HepG2 (cell line): ENCODE results near the gene TLK1. TPM values are rescaled to one million over a fixed set of nuclear protein-coding genes. Genes with fewer than 3 reads are reported as not detected.

Experiments used
- ATAC-seq: fragments of 200-7000 bp; cut with Tn5 transposase; 3 replicates; pipeline ENCODE4 v1.9.1; 2020; ENCODE audit warnings: mild to moderate bottlenecking, moderate library complexity
- BruUV-seq: library from RNA; stranded (reverse); fragments of 400-500 nt; replicated peaks from 2 replicates; lab custom pipeline; 2021; lab: Mats Ljungman, UMichigan
- CTCF ChIA-PET: fragments of 300-600 bp; formaldehyde crosslinking; extraction: SDS; loops from one replicate; lab custom pipeline; 2021; ENCODE audit warnings: low total read pairs, inconsistent platforms, low intra/inter-chr PET ratio; lab: Yijun Ruan, JAX
- POLR2A ChIA-PET: fragments of 350-600 bp; sonication (Branson Sonifier 250); formaldehyde crosslinking; loops from one replicate; lab custom pipeline; 2020; ENCODE audit warnings: antibody characterized with exemption, inconsistent platforms; lab: Yijun Ruan, JAX
- DNase-seq: peaks from one replicate; pipeline ENCODE4 v3.0.0-alpha.2; 2015; ENCODE audit warnings: low spot score
- FAIRE-seq: peaks from 3 replicates; lab custom pipeline; 2011; peaks lifted over from hg19 to GRCh38; lab: Jason Lieb, UNC
- H2AFZ ChIP-seq: one replicate; pipeline ENCODE4 v1.6.1; 2011; ENCODE audit warnings: low read length, inconsistent platforms
- H3K27ac ChIP-seq: fragments of 300-600 bp; 3 replicates; pipeline ENCODE4 v1.8.0; 2011; ENCODE audit warnings: mixed run types, mild to moderate bottlenecking, mixed read lengths, low read length, inconsistent platforms; ENCODE audit not compliant: insufficient read depth; ENCODE audit errors: extremely low read length
- H3K27me3 ChIP-seq, 2 experiments: fragments of 200-600 bp in 1 of 2; 2 replicates in 1 of 2; 3 replicates in 1 of 2; pipeline versions ENCODE4 v1.6.0 to v1.8.0; 2011; ENCODE audit warnings: low read length in 2 of 2, mild to moderate bottlenecking in 2 of 2, moderate library complexity in 2 of 2, inconsistent platforms in 1 of 2; ENCODE audit not compliant: insufficient read depth in 2 of 2, control insufficient read depth in 1 of 2
- H3K36me3 ChIP-seq, 2 experiments: fragments of 200-600 bp in 1 of 2; replicated peaks in 1 of 2; 2 replicates in 1 of 2; 3 replicates in 1 of 2; pipeline versions ENCODE4 v1.5.1 to v1.8.0; 2011; ENCODE audit warnings: low read length in 2 of 2, inconsistent platforms in 1 of 2; ENCODE audit not compliant: insufficient read depth in 2 of 2, control insufficient read depth in 1 of 2
- H3K4me1 ChIP-seq: 2 replicates; pipeline ENCODE4 v1.5.1; 2012; ENCODE audit warnings: low read length, inconsistent platforms; ENCODE audit not compliant: insufficient read depth
- H3K4me2 ChIP-seq: 2 replicates; pipeline ENCODE4 v1.6.0; 2011; ENCODE audit warnings: low read depth, low read length, inconsistent platforms
- H3K4me3 ChIP-seq, 3 experiments: fragments of 200-600 bp in 1 of 3; sonication (generic), shearing (Covaris generic) in 1 of 3; replicated peaks in 1 of 3; 2 replicates each; pipeline ENCODE4 v1.5.1; 2011 to 2016; ENCODE audit warnings: low read length in 3 of 3, inconsistent platforms in 2 of 3, low read depth in 2 of 3, mild to moderate bottlenecking in 2 of 3, control low read depth in 1 of 3, mixed read lengths in 1 of 3; ENCODE audit not compliant: insufficient read depth in 1 of 3
- H3K79me2 ChIP-seq: one replicate; pipeline ENCODE4 v1.6.1; 2011; ENCODE audit warnings: low read length, inconsistent platforms; ENCODE audit not compliant: insufficient read depth
- H3K9ac ChIP-seq: 2 replicates; pipeline ENCODE4 v1.6.0; 2011; ENCODE audit warnings: mild to moderate bottlenecking, low read depth, low read length, inconsistent platforms; ENCODE audit not compliant: insufficient read depth
- H3K9me3 ChIP-seq: 2 replicates; pipeline ENCODE4 v1.5.1; 2012; ENCODE audit warnings: mild to moderate bottlenecking, low read length
- H4K20me1 ChIP-seq: 2 replicates; pipeline ENCODE4 v1.6.0; 2011; ENCODE audit warnings: inconsistent platforms, mild to moderate bottlenecking, low read length, moderate library complexity; ENCODE audit not compliant: insufficient read depth
- ATF1 ChIP-seq: IDR thresholded peaks from 2 replicates; pipeline ENCODE4 v1.6.1; 2016; ENCODE audit warnings: mild to moderate bottlenecking, control low read depth
- CREB3 ChIP-seq: sonication (generic); formaldehyde crosslinking; IDR thresholded peaks from 2 replicates; pipeline ENCODE4 v1.5.0; 2020; ENCODE audit warnings: missing genetic modification reagents
- HCFC1 ChIP-seq: fragments of 150-350 bp; IDR thresholded peaks from 2 replicates; pipeline ENCODE4 v1.6.1; 2014; ENCODE audit warnings: low read depth, low read length
- NFYB ChIP-seq: sonication (generic); formaldehyde crosslinking; IDR thresholded peaks from 2 replicates; pipeline ENCODE4 v1.4.0; 2020; ENCODE audit warnings: missing genetic modification reagents
- NONO ChIP-seq, 2 experiments: fragments of 450-650 bp in 1 of 2; sonication (generic) in 1 of 2; formaldehyde crosslinking in 1 of 2; IDR thresholded peaks in 1 of 2; conservative IDR thresholded peaks in 1 of 2; 2 replicates each; pipeline versions ENCODE4 v1.6.1 to v1.8.0; 2017 to 2022; ENCODE audit warnings: mild to moderate bottlenecking in 1 of 2, missing genetic modification reagents in 1 of 2, moderate library complexity in 1 of 2
- NR2F6 ChIP-seq, 2 experiments: IDR thresholded peaks; 2 replicates each; pipeline ENCODE4 v1.6.1; 2016; ENCODE audit warnings: antibody characterized with exemption in 1 of 2, mild to moderate bottlenecking in 1 of 2
- PBX2 ChIP-seq: IDR thresholded peaks from 2 replicates; pipeline ENCODE4 v1.6.1; 2016; ENCODE audit warnings: control low read depth
- PTBP1 ChIP-seq: fragments of 200-400 bp; formaldehyde crosslinking; IDR thresholded peaks from 2 replicates; pipeline ENCODE4 v1.6.1; 2018; ENCODE audit warnings: low read length, low read depth; ENCODE audit not compliant: poor library complexity, severe bottlenecking
- SCMH1 ChIP-seq: sonication (generic); formaldehyde crosslinking; IDR thresholded peaks from 2 replicates; pipeline ENCODE4 v1.9.0; 2021; ENCODE audit warnings: missing genetic modification reagents, mild to moderate bottlenecking, borderline replicate concordance
- SSRP1 ChIP-seq: IDR thresholded peaks from 2 replicates; pipeline ENCODE4 v1.6.1; 2016; ENCODE audit warnings: control low read depth
- TCF7L2 ChIP-seq: IDR thresholded peaks from 2 replicates; pipeline ENCODE4 v1.6.1; 2011; ENCODE audit warnings: mild to moderate bottlenecking, low read depth, low read length, moderate library complexity
- ZMYM2 ChIP-seq: sonication (generic); formaldehyde crosslinking; IDR thresholded peaks from 2 replicates; pipeline ENCODE4 v1.8.0; 2022; ENCODE audit warnings: mild to moderate bottlenecking, missing genetic modification reagents
- ZNF326 ChIP-seq: sonication (generic); formaldehyde crosslinking; IDR thresholded peaks from 2 replicates; pipeline ENCODE4 v1.4.0; 2020; ENCODE audit warnings: missing genetic modification reagents, borderline replicate concordance
- ZNF510 ChIP-seq: sonication (generic); formaldehyde crosslinking; IDR thresholded peaks from 2 replicates; pipeline ENCODE4 v1.4.0; 2020; ENCODE audit warnings: low read depth, mild to moderate bottlenecking, missing genetic modification reagents
- ZNF562 ChIP-seq: sonication (generic); formaldehyde crosslinking; IDR thresholded peaks from 2 replicates; pipeline ENCODE4 v1.8.0; 2022; ENCODE audit warnings: missing genetic modification reagents, borderline replicate concordance
- ZNF891 ChIP-seq: sonication (generic); formaldehyde crosslinking; IDR thresholded peaks from 2 replicates; pipeline ENCODE4 v1.5.0; 2020; ENCODE audit warnings: mild to moderate bottlenecking, missing genetic modification reagents
- ZZZ3 ChIP-seq: sonication (generic); formaldehyde crosslinking; IDR thresholded peaks from 2 replicates; pipeline ENCODE4 v1.4.0; 2020; ENCODE audit warnings: missing genetic modification reagents, mild to moderate bottlenecking, borderline replicate concordance
- WGBS: methylation state at CpG from one replicate; pipeline ENCODE4 v1.1.6; 2017; ENCODE audit warnings: low lambda C conversion rate; 5-methylcytosine and 5-hydroxymethylcytosine counted together
- in situ Hi-C: cut with HindIII; loops from 2 replicates; pipeline ENCODE4 v1.10.0; 2017; ENCODE audit warnings: low pct_unique_long_range_greater_than_20kb; ENCODE audit not compliant: extremely low pct_ligation_motif_present
- intact Hi-C: fragments of 100-400 bp; cut with micrococcal nuclease; formaldehyde crosslinking; loops from one replicate; pipeline ENCODE4 v1.10.0; 2022; ENCODE audit not compliant: unreplicated experiment
- polyA plus RNA-seq, 8 experiments: library from polyadenylated mRNA; depleted of rRNA in 3 of 8; stranded (reverse) in 7 of 8; unstranded in 1 of 8; fragments of >200 nt; fragmentation: Illumina TruSeq in 4 of 8; extraction: Trizol in 4 of 8; gene quantifications; 2 replicates each; pipeline versions ENCODE4 v1.2.1 to v1.2.3, GENCODE V29; 2011 to 2016; ENCODE audit warnings: low read depth in 4 of 8, missing spikeins in 1 of 8, mixed read lengths in 1 of 8; ENCODE audit not compliant: insufficient read depth in 1 of 8
- total RNA-seq, 5 experiments: library from RNA; depleted of rRNA; stranded (reverse); fragments of >200 nt; fragmentation: Illumina TruSeq; extraction: Trizol; gene quantifications; 2 replicates each; pipeline ENCODE4 v1.2.3, GENCODE V29; 2016; ENCODE audit warnings: low read depth in 1 of 5

TLK1 gene
- total and polyA plus RNA-seq, 2 of the 13 experiments (the other 11 are each of a cell fraction or from before 2014, with no cell fraction given), result 16.8 to 28.7 TPM

DNA sequence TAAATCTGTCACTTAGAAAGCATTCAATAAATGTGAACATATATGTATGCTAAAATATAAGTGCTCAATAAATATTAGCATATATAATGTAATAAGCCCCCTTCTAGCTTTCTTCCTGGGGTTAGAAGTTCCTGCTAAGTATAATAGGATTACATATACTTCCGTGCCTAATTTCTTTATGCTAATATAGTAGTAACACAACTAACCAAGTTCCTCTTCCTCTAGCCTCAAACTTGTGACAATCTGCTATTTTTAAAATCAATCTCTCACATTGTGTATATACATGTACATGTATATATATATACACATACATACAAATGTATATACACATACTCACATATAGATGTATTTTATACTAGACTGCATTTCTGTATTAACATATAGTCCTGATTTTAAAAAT lies 32.2 kb downstream of the TLK1 start:
- H3K27ac ChIP-seq, result no peak overlapping the region
- peaks cover 100% of the 10 kb centered on the region for H3K79me2 ChIP-seq
- H3K4me3 ChIP-seq, result no peak overlapping the region
- peaks cover 41% of the 10 kb centered on the region for H3K4me1 ChIP-seq
- ATAC-seq (no peak), DNase-seq (no peak), FAIRE-seq (no peak)
- no peak overlapping the region for H2AFZ ChIP-seq
- ChIA-PET CTCF (no interaction called here), POLR2A (no interaction called here)
- peaks cover 41% of the 10 kb centered on the region for H4K20me1 ChIP-seq
- H3K9me3 ChIP-seq, result no peaks in the 10 kb centered on the region
- intact Hi-C loops, result no loop called here
- BruUV-seq, result no TSS peak
- TF ChIP-seq ZMYM2 (no peak), SSRP1 (CRISPR knock-in tag) (no peak), ATF1 (no peak), HCFC1 (no peak), SCMH1 (no peak), PBX2 (CRISPR knock-in tag) (no peak), ZNF891 (CRISPR knock-in tag) (no peak), TCF7L2 (no peak)
- H3K27me3 ChIP-seq, result no peaks in the 10 kb centered on the region
- in situ Hi-C loops, result no loop called here
- no peak overlapping the region for H3K9ac ChIP-seq
- WGBS, result 100% methylated on average over 1 of the region's 1 CpG
- no peak overlapping the region for H3K4me2 ChIP-seq
- no peaks in the 10 kb centered on the region; a peak in 1 of 5 replicates for H3K36me3 ChIP-seq

- CTCF ChIA-PET, result no interaction called here
- ATAC-seq, result peak; percentile 46; the same call in 2 of the 3 replicates
- TF ChIP-seq CREB3 (CRISPR knock-in tag), result no peak
- TF ChIP-seq NFYB (CRISPR knock-in tag), result no peak
- TF ChIP-seq NONO (IDR thresholded peaks at IDR 0.05), result no peak
- no peak for TF ChIP-seq NONO (CRISPR knock-in tag; conservative IDR thresholded peaks at IDR 0.05)
- TF ChIP-seq PTBP1, result no peak
- no peak for TF ChIP-seq ZNF326 (CRISPR knock-in tag)
- no peak for TF ChIP-seq ZNF562 (CRISPR knock-in tag)
- peak; percentile 99 for TF ChIP-seq ZNF510 (CRISPR knock-in tag)
- no peak for TF ChIP-seq ZZZ3 (CRISPR knock-in tag)
- TF ChIP-seq NR2F6 (IDR thresholded peaks at IDR 0.05), result no peak
- TF ChIP-seq NR2F6 (CRISPR knock-in tag; IDR thresholded peaks at IDR 0.05), result no peak
Measured at GRCh38 chr2:171124541-171124940, 36.2 kb downstream of the TLK1 start.

More at GRCh38 chr2:171124541-171124940, 36.2 kb downstream of the TLK1 start:
- intact Hi-C loops, result no loop called here
- POLR2A ChIA-PET, result no interaction called here
- no peak overlapping the region for H2AFZ ChIP-seq
- no peak overlapping the region for H3K27ac ChIP-seq
- no peaks in the 10 kb centered on the region for H3K27me3 ChIP-seq
- H3K9ac ChIP-seq, result no peak overlapping the region
- no peaks in the 10 kb centered on the region for H3K9me3 ChIP-seq
- H3K36me3 ChIP-seq, result no peaks in the 10 kb centered on the region; a peak in 1 of 5 replicates
- DNase-seq (no peak), FAIRE-seq (no peak)
- 88% methylated on average over 4 of the region's 4 CpGs for WGBS
- H3K79me2 ChIP-seq, result peaks cover 99% of the 10 kb centered on the region
- BruUV-seq, result no TSS peak
- in situ Hi-C loops, result no loop called here
- peaks cover 46% of the 10 kb centered on the region for H4K20me1 ChIP-seq
- H3K4me3 ChIP-seq, result no peak overlapping the region
- H3K4me1 ChIP-seq, result peaks cover 23% of the 10 kb centered on the region
- no peak overlapping the region for H3K4me2 ChIP-seq
